Endothelial cell of umbilical vein (primary cell): ENCODE data around the gene SORCS2. TPM values are rescaled to one million over a fixed set of nuclear protein-coding genes. Genes with fewer than 3 reads are reported as not detected.

ENCODE experiments used
- BruUV-seq: library from RNA; stranded (reverse); fragments of 400-500 nt; replicated peaks from 2 replicates; lab custom pipeline; 2021; lab: Mats Ljungman, UMichigan
- CTCF ChIA-PET: fragments of 300-600, 350-600 bp; sonication (Branson Sonifier 250); formaldehyde crosslinking; loops from one replicate; lab custom pipeline; 2021; ENCODE audit warnings: antibody characterized with exemption, inconsistent platforms; lab: Charles Lee
- POLR2A ChIA-PET: fragments of 300-600, 350-600 bp; sonication (Branson Sonifier 250); formaldehyde crosslinking; loops from one replicate; lab custom pipeline; 2021; ENCODE audit warnings: antibody characterized with exemption, inconsistent platforms; lab: Charles Lee
- DNase-seq: peaks from one replicate; pipeline ENCODE4 v3.0.0-alpha.2; 2011; ENCODE audit warnings: low read depth, low spot score
- FAIRE-seq: peaks from 2 replicates; lab custom pipeline; 2011; peaks lifted over from hg19 to GRCh38; lab: Jason Lieb, UNC
- H2AFZ ChIP-seq: 2 replicates; pipeline ENCODE4 v1.6.0; 2012; ENCODE audit warnings: low read depth, low read length, control low read depth, inconsistent platforms
- H3K27ac ChIP-seq: 2 replicates; pipeline ENCODE4 v1.5.1; 2011; ENCODE audit warnings: low read depth, mild to moderate bottlenecking, control low read depth, low read length, moderate library complexity; ENCODE audit not compliant: insufficient read depth
- H3K27me3 ChIP-seq, 2 experiments: 2 replicates each; pipeline versions ENCODE4 v1.6.0 to v1.6.1; 2011; ENCODE audit warnings: low read length in 2 of 2, mixed read lengths in 1 of 2; ENCODE audit not compliant: control insufficient read depth in 2 of 2, insufficient read depth in 2 of 2
- H3K36me3 ChIP-seq, 2 experiments: 2 replicates in 1 of 2; 3 replicates in 1 of 2; pipeline ENCODE4 v1.5.1; 2011; ENCODE audit warnings: low read length in 2 of 2, mild to moderate bottlenecking in 1 of 2, moderate library complexity in 1 of 2; ENCODE audit not compliant: control insufficient read depth in 2 of 2, insufficient read depth in 2 of 2; ENCODE audit errors: extremely low read depth in 1 of 2
- H3K4me1 ChIP-seq: 3 replicates; pipeline ENCODE4 v1.5.1; 2011; ENCODE audit warnings: mild to moderate bottlenecking, low read length; ENCODE audit not compliant: control insufficient read depth, insufficient read depth; ENCODE audit errors: extremely low read depth
- H3K4me2 ChIP-seq: 2 replicates; pipeline ENCODE4 v1.6.1; 2011; ENCODE audit warnings: low read length, control low read depth, mixed read lengths; ENCODE audit not compliant: insufficient read depth
- H3K4me3 ChIP-seq, 3 experiments: fragments of 200-600 bp in 1 of 3; sonication (generic), shearing (Covaris generic) in 1 of 3; replicated peaks in 1 of 3; 2 replicates each; pipeline ENCODE4 v1.5.1; 2011 to 2016; ENCODE audit warnings: control low read depth in 3 of 3, low read length in 3 of 3, mild to moderate bottlenecking in 2 of 3, inconsistent platforms in 1 of 3, low read depth in 1 of 3, moderate library complexity in 1 of 3; ENCODE audit not compliant: insufficient read depth in 1 of 3
- H3K79me2 ChIP-seq: 2 replicates; pipeline ENCODE4 v1.6.0; 2012; ENCODE audit warnings: low read length, inconsistent platforms; ENCODE audit not compliant: control insufficient read depth, insufficient read depth
- H3K9ac ChIP-seq: replicated peaks from 2 replicates; pipeline ENCODE3; 2011; ENCODE audit warnings: low read length, control low read depth; ENCODE audit not compliant: insufficient read depth; ENCODE audit errors: extremely low read depth
- H3K9me1 ChIP-seq: replicated peaks from 3 replicates; pipeline ENCODE4 v1.6.0; 2011; ENCODE audit warnings: mild to moderate bottlenecking, low read length; ENCODE audit not compliant: control insufficient read depth, insufficient read depth; ENCODE audit errors: extremely low read depth
- H3K9me3 ChIP-seq: replicated peaks from 2 replicates; pipeline ENCODE4 v1.5.1; 2012; ENCODE audit warnings: low read length, inconsistent platforms; ENCODE audit not compliant: control insufficient read depth, insufficient read depth
- H4K20me1 ChIP-seq: replicated peaks from 2 replicates; pipeline ENCODE3; 2011; ENCODE audit warnings: mild to moderate bottlenecking, low read length; ENCODE audit not compliant: control insufficient read depth, insufficient read depth; ENCODE audit errors: extremely low read depth
- EZH2 ChIP-seq: IDR thresholded peaks from 2 replicates; pipeline ENCODE4 v1.6.1; 2012; ENCODE audit warnings: borderline replicate concordance, low read depth, mild to moderate bottlenecking, moderate library complexity, low read length, inconsistent platforms; ENCODE audit not compliant: severe bottlenecking
- FOS ChIP-seq: IDR thresholded peaks from 2 replicates; pipeline ENCODE4 v1.6.1; 2011; ENCODE audit warnings: mild to moderate bottlenecking, low read length, moderate library complexity, borderline replicate concordance; ENCODE audit not compliant: insufficient read depth
- GATA2 ChIP-seq: IDR thresholded peaks from 2 replicates; pipeline ENCODE4 v1.7.0; 2011; ENCODE audit warnings: low read depth, mild to moderate bottlenecking, moderate library complexity, mixed read lengths, low read length; ENCODE audit not compliant: insufficient read length, insufficient read depth
- JUN ChIP-seq: IDR thresholded peaks from 2 replicates; pipeline ENCODE4 v1.6.1; 2011; ENCODE audit warnings: borderline replicate concordance, low read depth; ENCODE audit not compliant: insufficient read length, insufficient read depth
- POLR2A ChIP-seq: IDR thresholded peaks from 2 replicates; pipeline ENCODE4 v1.6.1; 2012; ENCODE audit warnings: low read depth, mild to moderate bottlenecking, control low read depth, low read length
- POLR2AphosphoS5 ChIP-seq: IDR thresholded peaks from 2 replicates; pipeline ENCODE4 v1.6.1; 2012; ENCODE audit warnings: low read depth, mild to moderate bottlenecking, control low read depth, low read length, moderate library complexity; ENCODE audit not compliant: insufficient read depth
- dilution Hi-C: fragments of 300-500 bp; cut with MboI; formaldehyde crosslinking; loops from one replicate; pipeline ENCODE4 v1.15.0; 2019; ENCODE audit warnings: low sequenced_read_pairs; ENCODE audit not compliant: extremely low pct_ligation_motif_present
- intact Hi-C: fragments of 100-400 bp; cut with micrococcal nuclease; formaldehyde crosslinking; loops from one replicate; pipeline ENCODE4 v1.10.0; 2022
- polyA plus RNA-seq, 4 experiments: library from polyadenylated mRNA; depleted of rRNA in 3 of 4; stranded (reverse) in 3 of 4; unstranded in 1 of 4; fragments of >200 nt; gene quantifications; 2 replicates each; pipeline versions ENCODE4 v1.2.1 to v1.2.3, GENCODE V29; 2011 to 2012; ENCODE audit warnings: missing spikeins in 1 of 4
- total RNA-seq: library from RNA; stranded (reverse); gene quantifications from 2 replicates; pipeline ENCODE4 v1.2.3, GENCODE V29; 2021
- TF ChIP-seq, protein P1 (sequence below): IDR thresholded peaks from 2 replicates; pipeline ENCODE4 v1.6.1; 2011; ENCODE audit not compliant: insufficient read depth, insufficient read length
- TF ChIP-seq, protein P2 (sequence below), 2 donors: IDR thresholded peaks; 1 replicate in 1 of 2; 2 replicates in 1 of 2; pipeline ENCODE4 v1.5.1; 2011; ENCODE audit warnings: low read length in 2 of 2, mild to moderate bottlenecking in 2 of 2, moderate library complexity in 2 of 2, control low read depth in 1 of 2, inconsistent platforms in 1 of 2, low read depth in 1 of 2; ENCODE audit not compliant: insufficient read depth in 1 of 2; ENCODE audit errors: extremely low read depth in 1 of 2

Gene SORCS2
- total and polyA plus RNA-seq, 2 donors (not counting 3 experiments of a cell fraction or from before 2014, with no cell fraction given), result not detected

- H2AFZ ChIP-seq, result no peak overlapping the region
- H3K4me1 ChIP-seq, result peaks cover 23% of the 10 kb centered on the region
- no peak overlapping the region for H3K9ac ChIP-seq
- no peaks in the 10 kb centered on the region for H3K9me3 ChIP-seq
- H3K9me1 ChIP-seq, result no peaks in the 10 kb centered on the region
- POLR2A ChIA-PET, result no interaction called here
- TF ChIP-seq EZH2, result no peak
- no peak for TF ChIP-seq JUN
- TF ChIP-seq GATA2, result peak; percentile 33
- TF ChIP-seq, protein P1, sequence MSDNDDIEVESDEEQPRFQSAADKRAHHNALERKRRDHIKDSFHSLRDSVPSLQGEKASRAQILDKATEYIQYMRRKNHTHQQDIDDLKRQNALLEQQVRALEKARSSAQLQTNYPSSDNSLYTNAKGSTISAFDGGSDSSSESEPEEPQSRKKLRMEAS, result no peak
- no peak for TF ChIP-seq FOS
- TF ChIP-seq POLR2A, result no peak
- DNase-seq (peak; percentile 11), FAIRE-seq (peak; percentile 72)
- no TSS peak for BruUV-seq
- no peaks in the 10 kb centered on the region for H3K36me3 ChIP-seq
- dilution Hi-C loops (no loop called here), intact Hi-C loops (no loop called here)
- H3K4me3 ChIP-seq, result no peak overlapping the region
- no peak overlapping the region for H3K4me2 ChIP-seq
- H3K27ac ChIP-seq, result no peak overlapping the region
- H4K20me1 ChIP-seq, result no peaks in the 10 kb centered on the region
- H3K27me3 ChIP-seq, result no peaks in the 10 kb centered on the region
- CTCF ChIA-PET, result no interaction called here
- H3K79me2 ChIP-seq, result no peaks in the 10 kb centered on the region
Observed at GRCh38 chr4:7626531-7626930, 434.2 kb downstream of the SORCS2 start.

DNA sequence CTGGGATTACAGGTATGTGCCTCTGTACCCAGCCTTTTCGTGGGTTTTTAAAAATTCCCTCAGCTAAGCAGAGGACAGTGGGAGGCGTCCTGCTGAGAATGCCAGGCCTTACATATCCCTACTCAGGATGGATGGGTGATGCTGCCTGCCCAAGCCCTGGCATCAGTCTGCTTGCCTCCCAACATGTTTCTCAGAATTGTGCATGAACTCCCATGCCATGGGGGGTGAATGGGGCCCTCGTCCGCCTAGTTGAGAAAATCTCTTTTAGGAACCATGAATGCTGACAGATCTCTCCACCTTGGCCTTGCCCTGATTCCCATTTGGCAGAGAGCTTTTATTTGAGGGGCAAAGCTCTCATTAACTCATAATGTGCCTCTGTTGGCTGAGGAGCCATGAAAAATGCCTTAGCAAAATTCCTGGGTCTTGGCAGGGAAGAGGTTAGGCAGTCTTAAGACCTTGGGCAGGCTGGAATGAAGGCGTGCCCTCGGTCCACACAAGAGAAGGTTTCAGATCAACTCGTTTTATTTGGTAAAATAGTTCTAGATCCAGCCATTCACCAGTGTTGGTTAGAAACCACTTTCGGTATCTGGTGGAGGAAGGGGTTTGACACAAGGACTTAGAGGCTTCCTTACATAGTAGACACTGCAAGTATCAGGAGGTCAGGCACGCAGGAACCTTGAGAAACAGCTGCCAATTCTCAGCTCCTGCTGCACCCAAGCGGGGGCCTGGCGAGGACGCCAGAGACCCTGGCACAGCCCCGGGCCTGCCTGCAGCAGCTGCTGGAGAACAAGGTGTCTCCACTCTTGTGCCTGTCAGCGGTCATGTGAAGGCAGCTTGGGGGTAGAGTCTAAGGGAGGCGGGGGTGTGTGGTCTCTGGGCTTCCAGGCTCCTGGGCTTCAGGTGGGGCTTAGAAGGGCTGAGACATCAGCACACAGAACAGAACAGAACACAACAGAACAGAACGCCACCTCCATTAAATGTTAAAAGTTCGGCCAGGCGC, 435.2 kb downstream of the SORCS2 start:
- intact Hi-C loops, result no loop called here
- CTCF ChIA-PET, result no interaction called here

More for the DNA sequence above, 435.2 kb downstream of the SORCS2 start:
- no peak overlapping the region for H3K4me2 ChIP-seq
- H3K4me3 ChIP-seq, result no peak overlapping the region
- H3K9me3 ChIP-seq, result no peaks in the 10 kb centered on the region
- BruUV-seq, result no TSS peak
- peaks cover 23% of the 10 kb centered on the region for H3K4me1 ChIP-seq
- POLR2A ChIA-PET, result no interaction called here
- no peak for TF ChIP-seq JUN
- no peak for TF ChIP-seq FOS
- no peak for TF ChIP-seq POLR2A
- no peak for TF ChIP-seq POLR2AphosphoS5
- TF ChIP-seq, protein P2, sequence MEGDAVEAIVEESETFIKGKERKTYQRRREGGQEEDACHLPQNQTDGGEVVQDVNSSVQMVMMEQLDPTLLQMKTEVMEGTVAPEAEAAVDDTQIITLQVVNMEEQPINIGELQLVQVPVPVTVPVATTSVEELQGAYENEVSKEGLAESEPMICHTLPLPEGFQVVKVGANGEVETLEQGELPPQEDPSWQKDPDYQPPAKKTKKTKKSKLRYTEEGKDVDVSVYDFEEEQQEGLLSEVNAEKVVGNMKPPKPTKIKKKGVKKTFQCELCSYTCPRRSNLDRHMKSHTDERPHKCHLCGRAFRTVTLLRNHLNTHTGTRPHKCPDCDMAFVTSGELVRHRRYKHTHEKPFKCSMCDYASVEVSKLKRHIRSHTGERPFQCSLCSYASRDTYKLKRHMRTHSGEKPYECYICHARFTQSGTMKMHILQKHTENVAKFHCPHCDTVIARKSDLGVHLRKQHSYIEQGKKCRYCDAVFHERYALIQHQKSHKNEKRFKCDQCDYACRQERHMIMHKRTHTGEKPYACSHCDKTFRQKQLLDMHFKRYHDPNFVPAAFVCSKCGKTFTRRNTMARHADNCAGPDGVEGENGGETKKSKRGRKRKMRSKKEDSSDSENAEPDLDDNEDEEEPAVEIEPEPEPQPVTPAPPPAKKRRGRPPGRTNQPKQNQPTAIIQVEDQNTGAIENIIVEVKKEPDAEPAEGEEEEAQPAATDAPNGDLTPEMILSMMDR (IDR thresholded peaks at IDR 0.05; ENCODE audit: extremely low read depth in 1 of 2, insufficient read depth in 1 of 2, low read depth in 1 of 2, low read length in 2 of 2), result no peak
- H3K9ac ChIP-seq, result no peak overlapping the region
- no peaks in the 10 kb centered on the region for H3K27me3 ChIP-seq
- no peak overlapping the region for H3K27ac ChIP-seq
- no peak for DNase-seq
- no peak for FAIRE-seq
- no peaks in the 10 kb centered on the region for H3K36me3 ChIP-seq
- no peaks in the 10 kb centered on the region for H4K20me1 ChIP-seq
- no peaks in the 10 kb centered on the region for H3K79me2 ChIP-seq
- no peak overlapping the region for H2AFZ ChIP-seq
- dilution Hi-C loops, result no loop called here
- H3K9me1 ChIP-seq, result no peaks in the 10 kb centered on the region
